HK-2 (cell line): ENCODE measurements around the gene MGA.
"Not testable (repeated sequence)": the region's sequence is repeated elsewhere in the genome, so short reads cannot be mapped to it uniquely, and the experiment has no call there.

ENCODE experiments used
- DNase-seq: peaks from one replicate; pipeline ENCODE4 v3.0.0-alpha.2; 2018; ENCODE audit not compliant: unreplicated experiment

Gene MGA

GRCh38 chr15:41714291-41714690, 54.1 kb downstream of the MGA start:
- no peak for DNase-seq

GRCh38 chr15:41716864-41717263, 56.7 kb downstream of the MGA start:
- no peak for DNase-seq

DNA sequence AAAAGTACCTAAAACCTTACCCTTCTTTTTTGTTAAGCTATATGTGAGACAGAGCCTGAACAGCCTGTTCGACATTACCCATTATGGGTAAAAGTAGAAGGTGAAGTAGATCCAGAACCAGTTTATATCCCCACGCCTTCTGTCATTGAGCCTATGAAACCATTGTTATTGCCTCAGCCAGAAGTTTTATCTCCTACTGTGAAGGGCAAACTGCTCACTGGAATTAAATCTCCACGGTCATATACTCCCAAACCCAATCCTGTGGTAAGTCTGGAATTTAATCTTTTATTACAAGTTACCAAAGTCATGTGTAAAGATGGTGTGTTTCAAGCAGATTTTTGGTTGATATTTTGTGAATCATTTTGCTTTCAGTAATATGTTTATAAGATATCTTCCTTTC, 66.9 kb downstream of the MGA start:
- no peak for DNase-seq

DNA sequence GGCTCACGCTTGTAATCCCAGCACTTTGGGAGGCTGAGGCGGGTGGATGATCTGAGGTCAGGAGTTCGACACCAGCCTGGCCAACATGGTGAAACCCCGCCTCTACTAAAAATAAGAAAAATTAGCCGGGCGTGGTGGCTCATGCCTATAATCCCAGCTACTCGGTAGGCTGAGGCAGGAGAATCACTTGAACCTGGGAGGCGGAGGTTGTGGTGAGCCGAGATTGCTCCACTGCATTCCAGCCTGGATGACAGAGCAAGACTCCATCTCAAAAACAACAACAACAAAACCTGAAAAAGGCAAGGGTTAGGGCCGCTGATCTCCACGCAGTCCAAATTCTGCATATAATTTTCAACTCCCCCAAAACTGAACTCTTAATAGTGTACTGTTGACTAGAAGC, 67.9 kb downstream of the MGA start:
- DNase-seq = not testable (repeated sequence)

DNA sequence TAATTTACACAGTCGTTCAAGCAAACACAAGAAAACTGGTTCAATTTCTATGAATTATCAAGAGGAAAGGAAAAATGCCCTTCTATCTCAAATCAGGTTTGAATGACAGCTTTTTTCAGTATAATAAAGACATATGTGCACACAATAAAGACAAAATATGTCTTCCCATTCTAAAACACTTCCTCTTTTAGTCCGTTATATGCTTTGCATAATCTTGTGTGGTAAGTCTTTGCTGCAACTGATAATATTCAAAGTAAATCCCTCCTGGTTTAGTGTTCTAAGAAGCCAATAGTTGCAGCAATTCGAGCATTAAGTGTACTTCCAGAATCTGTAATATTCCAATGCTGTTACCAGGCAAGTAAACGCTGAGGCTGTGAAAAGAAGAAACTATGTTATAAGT, 70.3 kb downstream of the MGA start:
- no peak for DNase-seq

- DNase-seq = no peak
These were observed 72.3 kb downstream of the MGA start for GRCh38 chr15:41732483-41732882.

- DNase-seq = no peak
These were observed 73.9 kb downstream of the MGA start for GRCh38 chr15:41734079-41734478.

GRCh38 chr15:41735046-41735445, 74.8 kb downstream of the MGA start:
- no peak for DNase-seq

DNA sequence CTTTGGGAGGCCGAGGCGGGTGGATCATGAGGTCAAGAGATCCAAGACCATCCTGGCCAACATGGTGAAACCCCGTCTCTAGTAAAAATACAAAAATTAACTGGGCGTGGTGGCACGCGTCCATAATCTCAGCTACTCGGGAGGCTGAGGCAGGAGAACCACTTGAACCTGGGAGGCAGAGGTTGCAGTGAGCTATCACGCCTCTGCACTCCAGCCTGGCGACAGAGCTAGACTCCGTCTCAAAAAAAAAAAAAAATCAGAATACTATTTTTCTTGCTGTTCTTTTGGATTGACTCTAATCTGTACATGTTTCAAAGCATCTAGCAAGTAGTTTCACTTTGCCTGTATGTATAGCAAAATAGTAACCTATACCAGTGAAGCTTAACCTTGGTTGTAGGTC, 75.3 kb downstream of the MGA start:
- not testable (repeated sequence) for DNase-seq

DNA sequence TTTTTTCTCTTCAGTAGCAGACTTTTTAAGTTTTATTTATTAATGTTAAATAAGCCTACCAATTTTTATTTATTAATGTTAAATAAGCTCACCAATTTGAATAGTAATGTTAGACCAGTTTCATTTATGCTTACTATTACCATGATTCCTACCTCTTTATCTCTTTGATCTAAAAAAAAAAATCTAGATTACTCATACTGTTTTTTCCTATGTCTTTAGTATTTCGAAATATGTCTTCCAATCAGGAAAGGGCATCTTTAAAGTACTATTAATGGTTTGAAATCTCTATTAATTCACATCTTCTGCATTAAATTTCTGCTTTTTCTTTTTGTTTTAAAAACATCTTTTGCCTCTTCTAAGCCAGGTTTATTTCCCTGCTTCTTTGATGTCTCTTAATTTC, 86.6 kb downstream of the MGA start:
- no peak for DNase-seq

- no peak for DNase-seq
These were observed 96.0 kb downstream of the MGA start for GRCh38 chr15:41756198-41756597.

DNA sequence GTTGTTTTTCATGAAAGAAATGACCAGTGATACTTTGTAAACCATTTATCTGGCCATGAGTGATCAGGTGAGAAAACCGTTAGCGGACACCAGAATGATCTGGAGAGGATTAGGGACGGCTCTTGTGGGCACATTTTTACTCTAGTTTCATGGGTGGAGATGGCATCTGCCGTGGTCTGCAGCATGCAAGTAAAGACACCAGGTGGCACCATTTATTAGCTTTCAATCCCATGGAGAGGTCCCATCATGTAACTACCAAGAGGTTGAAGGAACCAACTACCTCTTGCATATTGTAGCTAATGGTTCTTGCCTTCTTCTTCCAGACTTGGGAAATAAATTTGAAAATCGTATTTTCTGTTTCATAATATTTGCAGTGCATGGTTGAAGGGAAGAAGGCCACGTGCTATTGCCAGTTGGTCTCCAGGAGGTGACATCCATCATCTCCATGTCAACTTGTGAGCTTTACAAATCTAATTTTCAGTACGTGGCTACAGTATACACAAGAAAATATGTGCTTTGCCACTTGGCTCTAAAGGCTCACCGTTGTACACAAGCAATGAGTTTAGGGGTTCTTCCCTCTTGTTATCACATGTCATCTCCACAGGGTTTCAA, 112.6 kb downstream of the MGA start:
- DNase-seq = peak; percentile 29

DNA sequence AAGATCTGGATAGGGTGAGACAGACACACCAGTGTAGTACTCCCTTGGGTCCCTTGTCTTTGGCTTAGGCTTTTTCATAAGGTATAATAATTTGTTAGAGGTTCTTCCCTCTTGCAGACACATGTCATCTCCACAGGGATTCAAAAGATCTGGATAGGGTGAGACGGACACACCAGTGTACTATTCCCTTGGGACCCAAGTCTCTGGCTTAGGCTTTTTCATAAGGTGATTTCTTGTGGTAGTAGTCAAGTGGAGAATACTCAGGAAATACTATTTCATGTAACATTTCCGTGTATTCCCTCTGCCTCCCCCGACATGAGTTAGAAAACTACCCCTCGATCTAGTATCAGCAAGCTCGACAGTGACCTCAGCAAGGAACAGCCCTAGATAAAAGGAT, 113.1 kb downstream of the MGA start:
- DNase-seq = no peak

GRCh38 chr15:41773729-41774061, 113.5 kb downstream of the MGA start:
- DNase-seq = no peak

DNA sequence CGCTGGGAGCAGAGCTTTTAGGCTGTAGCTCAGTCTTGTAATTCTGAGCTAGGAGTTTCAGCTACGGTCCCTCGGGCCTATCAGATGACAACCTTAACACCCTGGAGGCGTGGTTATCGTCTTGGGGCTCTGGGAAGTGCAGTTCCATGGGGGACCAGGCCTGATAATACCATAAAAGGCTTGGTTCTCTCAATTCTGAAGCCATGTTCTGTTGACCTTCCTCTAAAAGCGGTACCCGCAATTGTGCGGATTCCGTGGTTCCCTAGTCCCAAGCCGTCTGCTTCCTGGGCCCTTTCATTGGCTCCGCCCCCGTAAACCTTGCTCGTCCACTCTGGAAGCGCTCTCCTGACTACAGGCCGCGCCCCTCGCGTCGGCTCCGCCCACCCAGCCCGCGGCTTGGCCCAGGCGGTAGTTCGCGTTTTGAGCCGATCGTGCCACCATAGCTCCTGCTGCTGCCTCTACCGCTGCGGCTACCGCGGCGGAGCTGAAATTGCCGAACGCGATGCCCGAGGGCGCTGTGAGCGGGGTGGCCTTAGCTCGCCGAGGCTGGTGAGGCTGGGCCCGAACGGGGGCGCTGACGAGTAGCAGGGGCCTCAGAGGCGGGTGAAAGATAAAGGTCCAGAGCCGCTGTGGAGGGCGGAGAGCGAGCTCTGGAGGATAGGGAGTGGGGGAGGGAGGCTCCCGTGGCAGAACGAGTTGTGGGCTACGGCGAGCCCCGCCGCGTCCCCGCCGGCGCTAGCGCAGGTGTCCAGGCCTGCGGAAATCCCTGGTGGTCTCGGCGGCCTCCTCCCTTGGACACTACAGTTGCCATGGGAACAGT, 114.1 kb downstream of the MGA start, which contains the start of gene MAPKBP1:
Gene MAPKBP1 (plus strand): TSS at position 423 of the 820 bp plus-strand sequence. CDS start 792 bp downstream, outside the sequence.
- peak; percentile 96 for DNase-seq

DNA sequence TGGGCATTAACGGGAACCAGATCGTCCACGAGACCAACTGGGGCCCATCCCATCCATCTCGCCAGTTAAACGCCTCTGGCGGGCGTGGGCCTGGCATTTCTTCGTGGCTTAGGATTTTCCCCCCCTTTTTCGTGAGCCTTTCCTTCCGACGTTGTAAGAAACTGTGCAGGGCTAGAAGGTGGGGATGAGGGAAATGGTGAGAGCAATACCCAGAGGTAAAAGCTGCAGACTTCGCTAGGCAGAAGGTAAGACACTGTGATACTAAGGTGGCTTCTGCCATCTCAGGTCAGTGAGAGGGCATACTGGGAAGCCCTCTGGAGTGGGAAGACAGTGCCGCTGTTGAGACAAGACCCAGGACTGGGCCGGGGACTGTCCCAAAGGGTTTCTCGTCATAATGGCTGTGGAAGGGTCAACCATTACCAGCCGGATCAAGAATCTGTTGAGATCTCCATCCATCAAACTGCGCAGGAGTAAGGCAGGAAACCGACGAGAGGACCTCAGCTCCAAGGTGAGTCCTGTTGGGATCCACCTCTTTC, 114.7 kb downstream of the MGA start:
- DNase-seq = no peak

DNA sequence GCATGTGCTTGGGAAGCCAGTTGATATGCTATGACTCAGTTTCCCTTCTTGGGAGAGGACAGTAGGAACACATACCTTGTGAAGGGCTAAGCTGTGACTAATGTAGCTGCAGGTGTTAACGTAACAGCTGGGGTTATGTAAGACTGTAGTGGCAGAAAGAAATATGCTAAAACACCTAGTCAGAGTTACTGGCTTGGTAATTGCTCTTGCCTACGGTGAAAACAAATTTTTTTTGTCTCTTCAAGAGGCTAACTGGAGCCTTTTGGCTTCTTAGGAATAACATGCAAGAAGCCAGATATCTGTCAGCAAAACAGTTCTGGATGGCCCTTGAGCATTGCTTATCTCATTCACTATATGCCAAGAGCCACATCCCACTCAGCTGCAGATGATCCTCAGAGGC, 115.4 kb downstream of the MGA start:
- no peak for DNase-seq

GRCh38 chr15:41777421-41777973, 117.3 kb downstream of the MGA start:
- no peak for DNase-seq

DNA sequence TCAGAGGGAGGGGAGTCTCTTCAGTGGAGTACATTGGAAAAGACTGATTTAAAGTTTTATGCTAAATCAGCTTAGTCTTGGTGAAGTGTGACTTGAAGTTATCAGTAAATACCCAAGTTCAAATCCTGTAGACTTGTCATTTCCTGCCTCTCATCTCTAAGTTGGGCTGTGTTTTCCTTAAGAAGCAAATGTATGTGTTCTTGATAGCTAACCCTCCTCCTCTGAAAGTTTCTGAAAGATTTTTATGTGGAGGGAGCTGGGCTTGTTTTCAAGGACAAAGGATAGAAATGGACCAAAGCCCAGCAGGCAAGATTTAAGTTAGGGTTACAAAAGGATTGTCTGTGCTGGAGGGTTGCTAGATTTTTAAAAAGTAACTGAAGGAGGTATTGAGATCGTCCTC, 118.3 kb downstream of the MGA start:
- no peak for DNase-seq

DNA sequence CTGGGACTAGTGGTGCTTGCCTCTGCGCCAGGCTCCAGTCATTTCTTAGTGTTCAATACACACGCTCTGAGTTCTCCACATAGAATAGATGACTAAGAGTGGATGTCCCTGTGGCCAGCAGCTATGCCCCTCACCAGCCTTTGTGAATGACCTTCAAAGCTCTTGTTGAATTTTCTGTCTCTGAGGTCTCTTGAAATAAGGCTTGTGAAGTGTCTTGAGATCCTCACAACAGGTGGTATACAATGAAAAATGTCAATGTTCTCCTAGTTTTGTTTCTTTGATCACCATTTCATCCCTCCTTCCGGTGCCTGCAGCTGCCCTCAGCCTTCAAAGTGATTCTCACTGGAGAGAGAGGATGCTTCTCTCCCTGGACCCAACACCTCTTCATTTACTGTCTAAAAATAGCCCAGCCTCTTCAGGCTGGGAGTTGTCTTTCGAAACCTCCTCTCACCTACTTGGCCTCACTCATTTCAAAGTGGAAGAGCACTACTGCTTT, 119.5 kb downstream of the MGA start:
- DNase-seq = no peak

GRCh38 chr15:41780266-41780665, 120.1 kb downstream of the MGA start:
- DNase-seq = no peak

GRCh38 chr15:41780727-41781126, 120.5 kb downstream of the MGA start:
- DNase-seq = no peak
